ENCODE measurements around the gene ATG5. TPM values are rescaled to one million over a fixed set of nuclear protein-coding genes. Genes with fewer than 3 reads are reported as not detected.

ATG5 gene
- polyA plus RNA-seq, 1 donor from 2014 or later = 45.5 TPM

GRCh38 chr6:106168097-106168888 is 157.3 kb downstream of the ATG5 start:
- TF ChIP-seq POLR2AphosphoS5 (IDR thresholded peaks at IDR 0.05) (no peak), MXI1 (conservative IDR thresholded peaks at IDR 0.05; ENCODE audit: poor library complexity, severe bottlenecking) (no peak), EZH2 (IDR thresholded peaks at IDR 0.05; ENCODE audit: borderline replicate concordance, insufficient read depth, low read length, poor library complexity, severe bottlenecking) (no peak), CTCF (IDR thresholded peaks at IDR 0.05; ENCODE audit: poor library complexity, severe bottlenecking) (no peak), EP300 (conservative IDR thresholded peaks at IDR 0.05; ENCODE audit: poor library complexity, severe bottlenecking) (no peak)
- Histone ChIP-seq H3K4me3 (ENCODE audit: low read length) (no peak overlapping the region), H3K27ac (ENCODE audit: low read length) (no peak overlapping the region), H3F3A (ENCODE audit: insufficient read depth, low read length, poor library complexity, severe bottlenecking) (no peaks in the 10 kb centered on the region), H2AFZ (ENCODE audit: low read depth, low read length) (no peak overlapping the region), H3K4me2 (ENCODE audit: low read length) (no peak overlapping the region), H3K27me3 (ENCODE audit: insufficient read depth, low read depth, low read length) (no peaks in the 10 kb centered on the region), H3K9ac (ENCODE audit: low read length) (no peak overlapping the region), H3K9me3 (ENCODE audit: low read length) (no peaks in the 10 kb centered on the region), H3K9me2 (ENCODE audit: insufficient read depth, low read length) (no peaks in the 10 kb centered on the region), H3K79me2 (replicated peaks; ENCODE audit: insufficient read depth, low read length) (no peaks in the 10 kb centered on the region), H4K20me1 (ENCODE audit: insufficient read depth) (no peaks in the 10 kb centered on the region), H3K36me3 (ENCODE audit: insufficient read depth, low read length) (no peaks in the 10 kb centered on the region)

- H3K27ac ChIP-seq (ENCODE audit: low read length) = no peak overlapping the region
- H3F3A ChIP-seq (ENCODE audit: insufficient read depth, low read length, poor library complexity, severe bottlenecking) = no peaks in the 10 kb centered on the region
- H3K4me2 ChIP-seq (ENCODE audit: low read length) = no peak overlapping the region
- H3K9me3 ChIP-seq (ENCODE audit: low read length) = no peaks in the 10 kb centered on the region
- TF ChIP-seq RAD21 (conservative IDR thresholded peaks at IDR 0.05) (no peak), EZH2 (IDR thresholded peaks at IDR 0.05; ENCODE audit: borderline replicate concordance, insufficient read depth, low read length, poor library complexity, severe bottlenecking) (no peak), REST (IDR thresholded peaks at IDR 0.05; ENCODE audit: borderline replicate concordance) (no peak), POLR2AphosphoS5 (IDR thresholded peaks at IDR 0.05) (no peak), TAF1 (IDR thresholded peaks at IDR 0.05; ENCODE audit: low read depth) (no peak), MXI1 (conservative IDR thresholded peaks at IDR 0.05; ENCODE audit: poor library complexity, severe bottlenecking) (no peak), SMC3 (conservative IDR thresholded peaks at IDR 0.05; ENCODE audit: poor library complexity) (no peak), EP300 (conservative IDR thresholded peaks at IDR 0.05; ENCODE audit: poor library complexity, severe bottlenecking) (no peak), CTCF (IDR thresholded peaks at IDR 0.05; ENCODE audit: poor library complexity, severe bottlenecking) (no peak)
- no peaks in the 10 kb centered on the region for H3K27me3 ChIP-seq (ENCODE audit: insufficient read depth, low read depth, low read length)
- no peaks in the 10 kb centered on the region for H4K20me1 ChIP-seq (ENCODE audit: insufficient read depth)
- H3K9me2 ChIP-seq (ENCODE audit: insufficient read depth, low read length) = no peaks in the 10 kb centered on the region
- no peak overlapping the region for H3K4me3 ChIP-seq (ENCODE audit: low read length)
- no peak overlapping the region for H3K9ac ChIP-seq (ENCODE audit: low read length)
- no peaks in the 10 kb centered on the region for H3K36me3 ChIP-seq (ENCODE audit: insufficient read depth, low read length)
- H2AFZ ChIP-seq (ENCODE audit: low read depth, low read length) = no peak overlapping the region
- H3K79me2 ChIP-seq (replicated peaks; ENCODE audit: insufficient read depth, low read length) = no peaks in the 10 kb centered on the region
Observed at GRCh38 chr6:106167096-106167814, 158.3 kb downstream of the ATG5 start.

All from neural cell (in vitro differentiated cells).